ENCODE data around the gene ENPP1. TPM values are rescaled to one million over a fixed set of nuclear protein-coding genes. Genes with fewer than 3 reads are reported as not detected.

The ENPP1 gene
- total and polyA plus RNA-seq, 2 donors (not counting 3 experiments of a cell fraction or from before 2014, with no cell fraction given) = 0.36 to 1.4 TPM

DNA sequence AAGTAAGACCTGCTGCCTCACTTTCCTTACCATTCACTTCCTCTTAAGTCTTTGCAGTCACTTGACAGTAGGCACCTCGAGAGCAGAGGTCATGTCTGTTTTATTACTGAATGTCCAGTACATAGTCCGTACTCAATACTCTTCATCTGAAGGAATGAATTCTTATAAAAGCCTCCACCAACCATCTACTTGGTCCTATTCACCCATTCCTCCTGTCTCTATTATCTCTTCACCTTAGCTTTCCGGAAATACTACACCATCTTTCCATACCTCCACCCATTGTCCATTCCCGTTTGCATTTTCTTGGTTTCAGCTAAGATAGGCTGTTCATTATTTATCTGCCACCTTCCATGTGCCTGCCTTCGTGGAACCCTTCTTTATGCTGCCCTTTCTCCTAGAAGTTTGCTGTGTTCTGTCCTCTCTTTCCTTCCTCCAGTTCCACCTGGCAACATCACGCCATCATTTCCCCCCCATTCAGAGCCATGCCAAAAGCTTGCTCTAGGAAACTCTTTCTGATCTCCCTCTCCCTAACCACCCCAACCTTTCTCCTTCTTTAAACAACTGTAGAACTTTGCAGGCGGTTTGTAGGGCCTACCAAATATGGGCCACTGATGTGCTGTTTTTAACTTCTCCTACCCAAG lies 38.3 kb downstream of the ENPP1 start:
- Histone ChIP-seq H3K27ac (ENCODE audit: insufficient read depth, low read depth, low read length) (no peak overlapping the region), H3K79me2 (ENCODE audit: control insufficient read depth, insufficient read depth, low read length) (no peaks in the 10 kb centered on the region), H3K4me2 (ENCODE audit: insufficient read depth, low read length) (no peak overlapping the region), H3K9ac (replicated peaks; ENCODE audit: extremely low read depth, insufficient read depth, low read length) (no peak overlapping the region), H3K9me1 (replicated peaks; ENCODE audit: control insufficient read depth, extremely low read depth, insufficient read depth, low read length) (no peaks in the 10 kb centered on the region), H3K9me3 (replicated peaks; ENCODE audit: control insufficient read depth, insufficient read depth, low read length) (no peaks in the 10 kb centered on the region), H2AFZ (ENCODE audit: low read depth, low read length) (no peak overlapping the region), H4K20me1 (replicated peaks; ENCODE audit: control insufficient read depth, extremely low read depth, insufficient read depth, low read length) (no peaks in the 10 kb centered on the region), H3K36me3 (ENCODE audit: control insufficient read depth in 2 of 2, extremely low read depth in 1 of 2, insufficient read depth in 2 of 2, low read length in 2 of 2) (no peaks in the 10 kb centered on the region), H3K27me3 (ENCODE audit: control insufficient read depth in 2 of 2, insufficient read depth in 2 of 2, low read length in 2 of 2) (peaks cover 0 to 5% of the 10 kb centered on the region in 2 experiments), H3K4me3 (replicated peaks in 1 of 3; ENCODE audit: insufficient read depth in 1 of 3, low read depth in 1 of 3, low read length in 3 of 3) (no peak overlapping the region), H3K4me1 (ENCODE audit: control insufficient read depth, extremely low read depth, insufficient read depth, low read length) (no peaks in the 10 kb centered on the region)
- POLR2A ChIA-PET = no interaction called here
- no TSS peak for BruUV-seq (replicated peaks)
- no peak for TF ChIP-seq FOS (IDR thresholded peaks at IDR 0.05; ENCODE audit: borderline replicate concordance, insufficient read depth, low read length)
- no peak for TF ChIP-seq POLR2A (IDR thresholded peaks at IDR 0.05; ENCODE audit: low read depth, low read length)
- TF ChIP-seq MYC (IDR thresholded peaks at IDR 0.05; ENCODE audit: low read depth, low read length) = no peak
- no peak for TF ChIP-seq GATA2 (IDR thresholded peaks at IDR 0.05; ENCODE audit: insufficient read depth, insufficient read length, low read depth, low read length)
- TF ChIP-seq EZH2 (IDR thresholded peaks at IDR 0.05; ENCODE audit: borderline replicate concordance, low read depth, low read length, severe bottlenecking) = no peak
- no peak for TF ChIP-seq POLR2AphosphoS5 (IDR thresholded peaks at IDR 0.05; ENCODE audit: insufficient read depth, low read depth, low read length)
- TF ChIP-seq MAX (IDR thresholded peaks at IDR 0.05; ENCODE audit: insufficient read depth, insufficient read length) = no peak
- no peak for TF ChIP-seq CTCF (IDR thresholded peaks at IDR 0.05; ENCODE audit: extremely low read depth in 1 of 2, insufficient read depth in 1 of 2, low read depth in 1 of 2, low read length in 2 of 2)
- no peak for FAIRE-seq
- intact Hi-C loops (cut with micrococcal nuclease) = no loop called here
- CTCF ChIA-PET = no interaction called here
- DNase-seq (ENCODE audit: low read depth, low spot score) = no peak
- dilution Hi-C loops (cut with MboI; ENCODE audit: extremely low pct_ligation_motif_present, low sequenced_read_pairs) = no loop called here
